GM13976 (cell line): ENCODE results near the gene NCMAP.
"Not testable (repeated sequence)": the region's sequence is repeated elsewhere in the genome, so short reads cannot be mapped to it uniquely, and the experiment has no call there.

Experiments
- DNase-seq: peaks from one replicate; pipeline ENCODE4 v3.0.0; 2012; ENCODE audit warnings: low spot score
- in situ Hi-C: fragments of 300-500 bp; cut with MboI; formaldehyde crosslinking; loops from one replicate; pipeline ENCODE4 v1.12.0; 2022; ENCODE audit warnings: low sequenced_read_pairs, mixed read lengths, inconsistent platforms; ENCODE audit not compliant: unreplicated experiment
- TF ChIP-seq, protein P1 (sequence below): IDR thresholded peaks from 2 replicates; pipeline ENCODE4 v1.5.1; 2012; ENCODE audit warnings: borderline replicate concordance, mild to moderate bottlenecking; ENCODE audit not compliant: insufficient read depth; ENCODE audit errors: extremely low read depth, missing control alignments, control extremely low read depth

Gene NCMAP

DNA sequence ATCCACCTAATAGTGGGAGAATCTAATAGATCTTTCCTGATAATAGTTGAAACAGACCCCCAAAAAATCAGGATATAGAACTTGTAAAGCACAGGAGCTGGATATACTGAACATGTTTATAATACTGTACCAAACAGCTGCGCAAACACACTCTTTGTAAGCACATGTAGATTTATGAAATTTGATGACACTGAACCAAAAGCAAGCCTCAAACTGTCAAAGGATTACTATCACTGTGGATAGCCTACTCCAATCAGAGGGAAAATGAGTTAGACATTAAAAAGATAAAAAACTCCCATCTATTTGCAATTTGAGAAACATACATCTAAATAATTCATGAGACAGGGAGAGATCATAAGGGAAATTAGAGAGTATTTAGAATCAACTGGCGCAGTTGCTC lies 27.1 kb upstream of the NCMAP start:
- TF ChIP-seq, protein P1, sequence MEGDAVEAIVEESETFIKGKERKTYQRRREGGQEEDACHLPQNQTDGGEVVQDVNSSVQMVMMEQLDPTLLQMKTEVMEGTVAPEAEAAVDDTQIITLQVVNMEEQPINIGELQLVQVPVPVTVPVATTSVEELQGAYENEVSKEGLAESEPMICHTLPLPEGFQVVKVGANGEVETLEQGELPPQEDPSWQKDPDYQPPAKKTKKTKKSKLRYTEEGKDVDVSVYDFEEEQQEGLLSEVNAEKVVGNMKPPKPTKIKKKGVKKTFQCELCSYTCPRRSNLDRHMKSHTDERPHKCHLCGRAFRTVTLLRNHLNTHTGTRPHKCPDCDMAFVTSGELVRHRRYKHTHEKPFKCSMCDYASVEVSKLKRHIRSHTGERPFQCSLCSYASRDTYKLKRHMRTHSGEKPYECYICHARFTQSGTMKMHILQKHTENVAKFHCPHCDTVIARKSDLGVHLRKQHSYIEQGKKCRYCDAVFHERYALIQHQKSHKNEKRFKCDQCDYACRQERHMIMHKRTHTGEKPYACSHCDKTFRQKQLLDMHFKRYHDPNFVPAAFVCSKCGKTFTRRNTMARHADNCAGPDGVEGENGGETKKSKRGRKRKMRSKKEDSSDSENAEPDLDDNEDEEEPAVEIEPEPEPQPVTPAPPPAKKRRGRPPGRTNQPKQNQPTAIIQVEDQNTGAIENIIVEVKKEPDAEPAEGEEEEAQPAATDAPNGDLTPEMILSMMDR: no peak
- in situ Hi-C loops: no loop called here
- DNase-seq: no peak

DNA sequence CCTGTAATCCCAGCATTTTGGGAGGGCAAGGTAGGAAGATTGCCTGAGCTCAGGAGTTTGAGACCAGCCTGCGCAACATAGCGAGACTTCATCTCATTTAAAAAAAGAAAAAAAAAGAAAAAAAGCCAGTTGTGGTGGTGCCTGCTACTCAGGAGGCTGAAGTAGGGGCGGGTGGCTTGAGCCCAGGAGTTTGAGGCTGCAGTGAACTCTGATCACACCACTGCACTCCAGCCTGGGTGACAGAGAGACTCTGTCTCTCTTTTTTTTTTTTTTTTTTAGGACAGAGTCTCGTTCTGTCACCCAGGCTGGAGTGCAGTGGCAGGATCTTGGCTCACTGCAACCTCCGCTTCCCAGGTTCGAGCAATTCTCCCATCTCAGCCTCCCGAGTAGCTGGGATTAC lies 26.6 kb upstream of the NCMAP start:
- in situ Hi-C loops: not testable (repeated sequence)

DNA sequence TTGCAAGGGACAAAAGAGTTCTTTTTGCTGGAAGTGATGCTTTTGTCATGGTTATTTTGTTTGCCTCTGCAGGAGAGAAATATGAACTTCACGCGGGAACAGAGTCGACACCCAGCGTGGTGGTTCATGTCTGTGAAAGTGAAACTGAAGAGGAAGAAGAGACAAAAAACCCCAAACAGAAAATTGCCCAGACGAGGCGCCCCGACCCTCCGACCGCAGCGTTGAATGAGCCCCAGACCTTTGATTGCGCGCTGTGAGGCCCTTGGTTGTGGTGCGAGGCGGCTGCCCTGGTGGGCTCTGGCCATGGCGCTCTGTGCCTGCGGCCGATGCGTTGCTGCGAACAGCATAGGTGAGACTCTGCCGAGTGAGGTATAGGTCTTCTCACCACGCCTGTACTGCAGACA lies 20.9 kb upstream of the NCMAP start:
- in situ Hi-C loops: no loop called here
- TF ChIP-seq, protein P1: no peak
- DNase-seq: peak; percentile 78

More for the DNA sequence above, 26.6 kb upstream of the NCMAP start:
- not testable (repeated sequence) for DNase-seq

DNA sequence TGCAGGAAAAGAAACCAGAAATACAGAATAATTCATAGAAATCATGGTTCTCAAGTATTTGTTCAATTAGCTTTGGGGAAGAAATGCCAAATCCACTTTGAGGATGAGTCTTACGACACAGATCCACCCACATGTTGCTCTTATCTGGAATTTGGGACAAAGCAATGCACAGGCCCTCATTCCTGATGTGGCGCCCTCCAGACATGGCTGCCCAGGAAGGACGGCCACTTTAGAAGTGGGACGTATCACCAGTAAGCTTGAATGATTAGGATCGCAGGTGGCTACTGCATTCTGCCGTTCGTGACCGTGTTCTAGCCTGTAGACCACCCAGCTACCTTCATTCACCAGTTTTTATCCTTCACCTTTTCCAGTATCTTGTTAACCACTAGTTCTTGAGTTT lies 20.1 kb upstream of the NCMAP start:
- TF ChIP-seq, protein P1: no peak

DNA sequence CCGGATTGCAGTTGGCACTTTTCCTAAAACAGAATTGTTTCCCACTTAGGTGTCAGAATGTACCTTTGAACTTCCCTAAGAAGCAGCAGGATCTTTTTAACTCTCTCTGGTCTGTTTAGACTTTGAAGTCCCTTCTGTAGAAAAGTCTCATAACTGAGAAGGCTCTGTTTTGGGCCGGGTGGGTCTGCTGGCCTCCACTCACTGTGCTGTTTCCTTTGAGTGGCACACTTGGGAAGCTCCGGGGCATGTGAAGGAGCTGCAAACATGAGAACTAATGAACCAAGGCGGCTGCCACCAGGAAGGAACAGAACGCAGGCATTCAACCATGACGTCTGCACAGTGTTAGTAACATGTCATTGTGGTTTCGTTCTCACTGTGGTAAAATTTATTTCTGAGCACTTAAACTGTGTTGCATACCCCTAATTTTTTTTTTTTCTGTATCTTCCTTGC lies 19.5 kb upstream of the NCMAP start:
- peak; percentile 64 for DNase-seq
- in situ Hi-C loops: no loop called here
- TF ChIP-seq, protein P1: no peak

More for the DNA sequence above, 20.1 kb upstream of the NCMAP start:
- DNase-seq: no peak
- in situ Hi-C loops: no loop called here

DNA sequence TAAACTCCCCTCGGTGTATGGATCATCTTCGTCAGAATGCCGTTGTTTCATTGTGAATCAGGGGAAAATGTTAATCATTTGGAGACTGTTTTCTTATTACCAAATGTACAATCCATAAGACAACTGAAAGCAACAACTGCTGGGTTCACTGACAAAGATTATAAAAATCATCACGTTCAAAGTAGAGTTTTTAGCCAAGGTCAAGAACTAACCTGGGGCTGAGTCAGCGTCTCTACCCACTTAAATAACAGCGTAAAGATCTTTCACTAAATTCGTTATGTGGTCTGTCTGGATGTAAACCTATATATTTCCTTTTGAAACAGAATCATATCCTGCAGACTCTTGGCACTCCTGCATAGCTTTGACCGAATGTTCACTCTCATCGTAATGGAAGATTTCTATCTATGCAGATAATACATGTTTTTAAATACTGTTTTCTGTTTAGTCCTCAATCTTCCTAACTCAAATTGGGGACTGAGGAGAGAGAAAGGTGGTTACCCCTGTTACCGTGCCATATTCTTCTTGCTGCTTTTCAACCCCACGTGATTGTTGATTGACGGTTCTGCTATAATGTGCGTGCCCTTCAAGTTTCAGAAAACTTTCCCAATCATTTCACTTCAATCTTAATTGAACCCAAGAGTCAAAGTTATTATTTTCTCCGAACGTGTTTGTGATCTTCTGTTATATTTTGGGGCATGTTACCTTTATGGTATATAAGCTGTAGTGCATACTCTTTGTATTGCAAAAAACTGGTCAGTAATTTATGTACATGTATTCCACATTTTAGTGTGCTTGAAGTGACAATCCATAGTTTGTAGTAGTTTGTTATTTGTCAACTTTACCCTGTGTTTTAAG lies 15.6 kb upstream of the NCMAP start:
- TF ChIP-seq, protein P1: no peak
- DNase-seq: no peak
- in situ Hi-C loops: no loop called here
